K562 (cell line): ENCODE measurements around the gene TAF5. TPM values are rescaled to one million over a fixed set of nuclear protein-coding genes. Genes with fewer than 3 reads are reported as not detected.
A peak's percentile ranks its signal among the peaks of the same experiment; 100 is the strongest.

Experiments
- ATAC-seq: fragments of 200-7000 bp; cut with Tn5 transposase; 3 replicates; pipeline ENCODE4 v1.9.1; 2020; ENCODE audit warnings: moderate library complexity
- BruUV-seq: library from RNA; stranded (reverse); fragments of 400-500 nt; replicated peaks from 2 replicates; lab custom pipeline; 2021; lab: Mats Ljungman, UMichigan
- CTCF ChIA-PET: fragments of 300-600 bp; formaldehyde crosslinking; extraction: SDS; loops from one replicate; lab custom pipeline; 2021; ENCODE audit warnings: low intra/inter-chr PET ratio; lab: Yijun Ruan, JAX
- POLR2A ChIA-PET: fragments of 300-600, 350-650 bp; sonication (Branson Sonifier 250); formaldehyde crosslinking; extraction: SDS; loops from one replicate; lab custom pipeline; 2021; ENCODE audit warnings: antibody characterized with exemption, inconsistent platforms; lab: Yijun Ruan, JAX
- DNase-seq, 4 experiments: peaks; one replicate each; pipeline versions ENCODE4 v3.0.0 to v3.0.0-alpha.2; 2011 to 2018; ENCODE audit warnings: low spot score in 3 of 4, mixed read lengths in 3 of 4; ENCODE audit errors: extremely low read depth in 1 of 4
- FAIRE-seq: peaks from 2 replicates; lab custom pipeline; 2011; peaks lifted over from hg19 to GRCh38; lab: Jason Lieb, UNC
- H2AFZ ChIP-seq: 2 replicates; pipeline ENCODE4 v1.6.0; 2011; ENCODE audit warnings: low read depth, low read length, control low read depth, inconsistent platforms
- H3K27ac ChIP-seq: fragments of 200-600 bp; 3 replicates; pipeline ENCODE4 v1.8.0; 2011; ENCODE audit warnings: low read depth, mild to moderate bottlenecking, control low read depth, inconsistent platforms, low read length, moderate library complexity, mixed read lengths; ENCODE audit errors: extremely low read depth
- H3K27me3 ChIP-seq, 2 experiments: fragments of 300-600 bp in 1 of 2; 2 replicates in 1 of 2; 3 replicates in 1 of 2; pipeline versions ENCODE4 v1.6.0 to v1.8.0; 2011; ENCODE audit warnings: inconsistent platforms in 2 of 2, low read length in 2 of 2, mild to moderate bottlenecking in 1 of 2, mixed read lengths in 1 of 2, moderate library complexity in 1 of 2; ENCODE audit not compliant: control insufficient read depth in 2 of 2, insufficient read depth in 2 of 2
- H3K36me3 ChIP-seq: fragments of 300-600 bp; 3 replicates; pipeline ENCODE4 v1.8.0; 2011; ENCODE audit warnings: mild to moderate bottlenecking, low read length, inconsistent platforms; ENCODE audit not compliant: control insufficient read depth, insufficient read depth
- H3K4me1 ChIP-seq, 2 experiments: fragments of 200-600 bp in 1 of 2; replicated peaks in 1 of 2; 2 replicates in 1 of 2; 3 replicates in 1 of 2; pipeline versions ENCODE4 v1.5.1 to v1.8.0; 2011; ENCODE audit warnings: inconsistent platforms in 2 of 2, low read length in 2 of 2, mild to moderate bottlenecking in 1 of 2, mixed read lengths in 1 of 2, moderate library complexity in 1 of 2; ENCODE audit not compliant: control insufficient read depth in 2 of 2, insufficient read depth in 2 of 2
- H3K4me2 ChIP-seq: 2 replicates; pipeline ENCODE4 v1.6.1; 2011; ENCODE audit warnings: low read length, control low read depth, inconsistent platforms, mixed read lengths; ENCODE audit not compliant: insufficient read depth
- H3K4me3 ChIP-seq: fragments of 200-600 bp; sonication (generic), shearing (Covaris generic); 2 replicates; pipeline ENCODE4 v1.5.1; 2016; ENCODE audit warnings: control low read depth, inconsistent platforms
- H3K79me2 ChIP-seq: fragments of 200-600 bp; 3 replicates; pipeline ENCODE4 v1.8.0; 2011; ENCODE audit warnings: low read length, inconsistent platforms; ENCODE audit not compliant: control insufficient read depth, insufficient read depth
- H3K9ac ChIP-seq, 2 experiments: 2 replicates each; pipeline versions ENCODE4 v1.6.0 to v1.6.1; 2011; ENCODE audit warnings: low read depth in 2 of 2, low read length in 2 of 2, control low read depth in 1 of 2, inconsistent platforms in 1 of 2, mild to moderate bottlenecking in 1 of 2, mixed read lengths in 1 of 2; ENCODE audit not compliant: insufficient read depth in 1 of 2
- H3K9me1 ChIP-seq: one replicate; pipeline ENCODE4 v1.6.0; 2011; ENCODE audit warnings: inconsistent platforms, mild to moderate bottlenecking, low read length, moderate library complexity; ENCODE audit not compliant: control insufficient read depth, insufficient read depth
- H3K9me3 ChIP-seq: replicated peaks from 2 replicates; pipeline ENCODE4 v1.5.1; 2011; ENCODE audit warnings: low read depth, low read length, inconsistent platforms; ENCODE audit not compliant: control insufficient read depth, insufficient read depth
- H4K20me1 ChIP-seq: replicated peaks from 2 replicates; pipeline ENCODE4 v1.6.1; 2011; ENCODE audit warnings: low read length, inconsistent platforms, mixed read lengths; ENCODE audit not compliant: control insufficient read depth, insufficient read depth
- CEBPB ChIP-seq: fragments of 450-650 bp; IDR thresholded peaks from 2 replicates; pipeline ENCODE4 v1.6.1; 2016; ENCODE audit warnings: missing genetic modification characterization, missing compliant biosample characterization
- CHD7 ChIP-seq: fragments of 200-600 bp; sonication (generic); IDR thresholded peaks from one replicate; pipeline ENCODE4 v1.6.1; 2012; ENCODE audit warnings: mild to moderate bottlenecking, low read depth, low read length, inconsistent platforms
- FOXK2 ChIP-seq, 2 experiments: fragments of 450-650 bp; IDR thresholded peaks in 1 of 2; conservative IDR thresholded peaks in 1 of 2; 2 replicates each; pipeline ENCODE4 v1.6.1; 2016; ENCODE audit warnings: low read depth in 2 of 2, mild to moderate bottlenecking in 1 of 2
- ILF3 ChIP-seq: fragments of 450-650 bp; IDR thresholded peaks from 2 replicates; pipeline ENCODE4 v1.6.1; 2018; ENCODE audit warnings: antibody characterized with exemption, mild to moderate bottlenecking, moderate library complexity, borderline replicate concordance
- WGBS: fragments of 100-300 bp; shearing (Covaris generic); methylation state at CpG from one replicate; pipeline ENCODE4 v1.1.6; 2016; ENCODE audit warnings: low coverage, mixed read lengths; ENCODE audit not compliant: insufficient coverage; ENCODE audit errors: missing lambda C conversion rate; 5-methylcytosine and 5-hydroxymethylcytosine counted together
- in situ Hi-C: fragments of 300-500 bp; cut with MboI; formaldehyde crosslinking; loops from 4 replicates; pipeline ENCODE4 v1.15.0; 2018; ENCODE audit warnings: inconsistent platforms, mixed read lengths
- intact Hi-C: fragments of 100-400 bp; cut with micrococcal nuclease; formaldehyde crosslinking; loops from 2 replicates; pipeline ENCODE4 v1.14.2; 2022
- polyA plus RNA-seq, 8 experiments: library from polyadenylated mRNA; depleted of rRNA in 4 of 8; stranded (reverse) in 5 of 8; unstranded in 3 of 8; fragments of >200 nt; fragmentation: Nextera tagmentation in 2 of 8; fragmentation: Illumina TruSeq in 1 of 8; extraction: Ambion mirVana in 2 of 8; extraction: Trizol in 1 of 8; gene quantifications; 2 replicates each; pipeline versions ENCODE4 v1.2.1 to v1.2.3, GENCODE V29; 2011 to 2014; ENCODE audit warnings: inconsistent platforms in 1 of 8, missing spikeins in 1 of 8
- total RNA-seq, 7 experiments: library from RNA; depleted of rRNA in 6 of 7; stranded (reverse); fragments of >200 nt in 6 of 7; fragmentation: Illumina TruSeq in 2 of 7; extraction: Trizol in 2 of 7; gene quantifications; 2 replicates each; pipeline versions ENCODE4 v1.2.1 to v1.2.3, GENCODE V29; 2011 to 2021; ENCODE audit warnings: low replicate concordance in 1 of 7

TAF5 gene
- total and polyA plus RNA-seq, 9 of the 15 experiments (the other 6 are each of a cell fraction or from before 2014, with no cell fraction given): 4.2 to 11.9 (median 9.3) TPM

GRCh38 chr10:103397191-103397825, 29.5 kb downstream of the TAF5 start:
- Histone ChIP-seq H3K27ac (peak overlapping the region; percentile 72), H2AFZ (peak overlapping the region; percentile 63; the same call in 1 of the 2 replicates), H3K9me1 (peaks cover 5% of the 10 kb centered on the region), H3K36me3 (peaks cover 70% of the 10 kb centered on the region), H3K4me3 (peak overlapping the region; percentile 74), H3K9me3 (no peaks in the 10 kb centered on the region), H3K4me1 (peaks cover 10 to 15% of the 10 kb centered on the region in 2 experiments; a peak in 4 of 5 replicates), H3K4me2 (peak overlapping the region; percentile 92), H4K20me1 (0 out of 2 replicates have a peak, but pooled peaks cover 4% of the 10 kb centered on the region), H3K9ac (peak overlapping the region; percentile 85 to 89), H3K27me3 (no peaks in the 10 kb centered on the region), H3K79me2 (peaks cover 76% of the 10 kb centered on the region)
- intact Hi-C loops (loop anchor here (5.0 kb wide), 1 partner anchor 45 kb away; the partner anchor contains the start of gene PCGF6), in situ Hi-C loops (no loop called here)
- TF ChIP-seq FOXK2 (conservative IDR thresholded peaks at IDR 0.05 in 1 of 2, IDR thresholded peaks at IDR 0.05 in 1 of 2; ENCODE audit: low read depth in 2 of 2) (no peak), CHD7 (no peak), CEBPB (tag) (0 out of 2 replicates have a peak, but pooled peaks have one; percentile 16), ILF3 (no peak)
- CTCF ChIA-PET: no interaction called here
- POLR2A ChIA-PET: interaction anchor here (0.8 to 2.0 kb wide), 3 partner anchors 10 to 30 kb away, joined by 4 to 6 read pairs (median 5); partner anchors contain the start of gene TAF5
- peak in 1 of 4 experiments; percentile 24 for DNase-seq
- WGBS: 1% methylated on average over 19 of the region's 19 CpGs
- FAIRE-seq: peak; percentile 56
- BruUV-seq: no TSS peak
- ATAC-seq: no peak
